ENCODE data around the gene TMEM61.
"Not testable (repeated sequence)": the region's sequence is repeated elsewhere in the genome, so short reads cannot be mapped to it uniquely, and the experiment has no call there.

TMEM61 gene

GRCh38 chr1:55001311-55001710 lies 20.9 kb downstream of the TMEM61 start:
- no peak for DNase-seq (ENCODE audit: low read depth in 2 of 2)

- DNase-seq (ENCODE audit: low read depth in 2 of 2): no peak
Observed at GRCh38 chr1:55002686-55003085, 22.3 kb downstream of the TMEM61 start.

GRCh38 chr1:55005351-55006140 lies 25.1 kb downstream of the TMEM61 start:
- DNase-seq (ENCODE audit: low read depth in 2 of 2): no peak

- no peak for DNase-seq (ENCODE audit: low read depth in 2 of 2)
Observed at GRCh38 chr1:55006931-55007330, 26.5 kb downstream of the TMEM61 start.

GRCh38 chr1:55007625-55008024 lies 27.2 kb downstream of the TMEM61 start:
- no peak for DNase-seq (ENCODE audit: low read depth in 2 of 2)

- DNase-seq (ENCODE audit: low read depth in 2 of 2): no peak
Observed at GRCh38 chr1:55010194-55010886, 29.9 kb downstream of the TMEM61 start.

GRCh38 chr1:55010887-55011217 lies 30.4 kb downstream of the TMEM61 start:
- DNase-seq (ENCODE audit: low read depth in 2 of 2): no peak

- no peak for DNase-seq (ENCODE audit: low read depth in 2 of 2)
Observed at GRCh38 chr1:55012661-55013060, 32.2 kb downstream of the TMEM61 start.

- DNase-seq (ENCODE audit: low read depth in 2 of 2): no peak
Observed at GRCh38 chr1:55015123-55015522, 34.7 kb downstream of the TMEM61 start.

- no peak for DNase-seq (ENCODE audit: low read depth in 2 of 2)
Observed at GRCh38 chr1:55015731-55016620, 35.5 kb downstream of the TMEM61 start.

- DNase-seq (ENCODE audit: low read depth in 2 of 2): no peak
Observed at GRCh38 chr1:55018395-55018794, 38.0 kb downstream of the TMEM61 start.

- DNase-seq (ENCODE audit: low read depth in 2 of 2): peak; percentile 47 to 58
Observed at GRCh38 chr1:55021942-55022546, 41.6 kb downstream of the TMEM61 start.

GRCh38 chr1:55024163-55024562 lies 43.7 kb downstream of the TMEM61 start:
- DNase-seq (ENCODE audit: low read depth in 2 of 2): not testable (repeated sequence)

- not testable (repeated sequence) for DNase-seq (ENCODE audit: low read depth in 2 of 2)
Observed at GRCh38 chr1:55026682-55027081, 46.3 kb downstream of the TMEM61 start.

GRCh38 chr1:55031098-55031497 lies 50.7 kb downstream of the TMEM61 start:
- not testable (repeated sequence) for DNase-seq (ENCODE audit: low read depth in 2 of 2)

- no peak for DNase-seq (ENCODE audit: low read depth in 2 of 2)
Observed at GRCh38 chr1:55033265-55033614, 52.8 kb downstream of the TMEM61 start.

- DNase-seq (ENCODE audit: low read depth in 2 of 2): no peak
Observed at GRCh38 chr1:55034476-55035133, 54.2 kb downstream of the TMEM61 start.

- DNase-seq (ENCODE audit: low read depth in 2 of 2): no peak
Observed at GRCh38 chr1:55035904-55036303, 55.5 kb downstream of the TMEM61 start.

- DNase-seq (ENCODE audit: low read depth in 2 of 2): no peak
Observed at GRCh38 chr1:55037733-55038551, 57.5 kb downstream of the TMEM61 start.

- no peak for DNase-seq (ENCODE audit: low read depth in 2 of 2)
Observed at GRCh38 chr1:55038552-55038838, 58.1 kb downstream of the TMEM61 start.

- DNase-seq (ENCODE audit: low read depth in 2 of 2): no peak
Observed at GRCh38 chr1:55038974-55039341, 58.5 kb downstream of the TMEM61 start.
